Measurements from ENCODE around the gene ADGRA1. TPM values are rescaled to one million over a fixed set of nuclear protein-coding genes. Genes with fewer than 3 reads are reported as not detected.
"Not testable (repeated sequence)": the region's sequence is repeated elsewhere in the genome, so short reads cannot be mapped to it uniquely, and the experiment has no call there.

ADGRA1 gene
- polyA plus RNA-seq, 3 donors = 1.2 to 1.7 (median 1.5) TPM

GRCh38 chr10:133110133-133110532, 22.4 kb downstream of the ADGRA1 start:
- no peak for DNase-seq (ENCODE audit: low read depth in 3 of 3, low spot score in 2 of 3)

DNA sequence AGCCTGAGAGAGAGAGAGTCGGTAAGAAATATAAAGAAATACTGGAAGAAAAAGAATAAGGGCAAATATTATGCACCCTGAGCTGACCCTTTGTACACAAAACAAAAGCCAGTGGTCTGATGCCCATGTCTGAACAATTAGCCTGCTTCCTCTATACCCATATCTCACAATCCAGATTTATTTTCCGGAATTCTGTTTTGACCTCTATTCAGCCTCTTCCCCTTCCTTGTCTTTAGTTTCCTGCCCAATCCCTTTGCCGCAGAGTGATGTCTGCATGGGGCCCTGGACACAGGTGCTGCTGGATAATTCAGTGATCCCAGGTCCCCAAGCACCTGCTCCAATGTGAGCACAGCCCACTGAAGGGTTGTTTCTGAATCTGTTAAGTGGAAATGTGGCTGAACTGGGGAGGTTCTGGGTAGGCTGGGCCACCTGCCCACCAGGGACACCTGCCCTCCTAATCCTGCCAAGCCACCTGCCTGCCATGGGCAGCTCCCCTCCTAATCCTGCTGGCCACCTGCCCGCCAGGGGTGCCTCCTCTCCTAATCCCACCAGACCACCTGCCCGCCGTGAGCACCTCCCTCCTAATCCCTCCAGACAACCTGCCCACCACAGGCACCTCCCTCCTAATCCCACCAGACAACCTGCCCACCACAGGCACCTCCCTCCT, 23.0 kb downstream of the ADGRA1 start:
- no peak for DNase-seq (ENCODE audit: low read depth in 3 of 3, low spot score in 2 of 3)

DNA sequence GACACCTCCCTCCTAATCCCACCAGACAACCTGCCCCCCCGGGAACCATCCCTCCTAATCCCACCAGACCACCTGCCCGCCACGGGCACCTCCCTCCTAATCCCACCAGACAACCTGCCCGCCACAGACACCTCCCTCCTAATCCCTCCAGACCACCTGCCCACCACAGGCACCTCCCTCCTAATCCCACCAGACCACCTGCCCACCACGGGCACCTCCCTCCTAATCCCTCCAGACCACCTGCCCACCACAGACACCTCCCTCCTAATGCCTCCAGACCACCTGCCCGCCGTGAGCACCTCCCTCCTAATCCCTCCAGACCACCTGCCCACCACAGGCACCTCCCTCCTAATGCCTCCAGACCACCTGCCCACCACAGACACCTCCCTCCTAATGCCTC, 23.9 kb downstream of the ADGRA1 start:
- not testable (repeated sequence) for DNase-seq (ENCODE audit: low read depth in 3 of 3, low spot score in 2 of 3)

DNA sequence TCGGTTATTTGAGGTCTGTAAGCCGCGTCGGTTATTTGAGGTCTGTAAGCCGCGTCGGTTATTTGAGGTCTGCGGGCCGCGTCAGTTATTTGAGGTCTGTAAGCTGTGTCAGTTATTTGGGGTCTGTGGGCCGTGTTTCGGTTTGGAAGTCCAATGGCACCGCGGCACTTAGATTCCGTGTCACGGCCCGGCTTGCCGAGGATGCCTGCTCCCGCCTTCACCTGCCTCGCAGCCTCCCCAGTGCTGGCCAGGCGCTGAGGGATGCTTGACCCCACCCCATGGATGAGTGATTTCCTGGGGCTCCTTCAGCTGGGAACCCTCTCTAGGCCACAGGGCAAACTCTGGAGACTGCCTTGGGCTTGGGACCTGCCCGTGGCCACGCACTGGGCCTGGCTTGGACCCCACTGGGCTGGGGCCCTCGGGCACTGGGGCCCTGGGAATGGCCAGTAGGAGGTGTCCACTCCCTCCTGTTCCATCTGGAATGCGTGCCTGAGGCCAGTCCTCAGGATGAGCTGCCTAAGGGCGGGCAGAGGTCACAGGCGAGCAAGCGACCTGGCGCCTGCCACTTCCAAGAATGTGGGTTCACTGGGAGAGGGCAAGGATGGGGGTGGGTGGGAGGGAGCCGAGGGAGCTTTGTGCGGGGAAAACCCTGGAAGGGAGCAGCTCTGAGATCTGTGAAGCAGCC, 25.6 kb downstream of the ADGRA1 start:
- no peak for DNase-seq (ENCODE audit: low read depth in 3 of 3, low spot score in 2 of 3)

DNA sequence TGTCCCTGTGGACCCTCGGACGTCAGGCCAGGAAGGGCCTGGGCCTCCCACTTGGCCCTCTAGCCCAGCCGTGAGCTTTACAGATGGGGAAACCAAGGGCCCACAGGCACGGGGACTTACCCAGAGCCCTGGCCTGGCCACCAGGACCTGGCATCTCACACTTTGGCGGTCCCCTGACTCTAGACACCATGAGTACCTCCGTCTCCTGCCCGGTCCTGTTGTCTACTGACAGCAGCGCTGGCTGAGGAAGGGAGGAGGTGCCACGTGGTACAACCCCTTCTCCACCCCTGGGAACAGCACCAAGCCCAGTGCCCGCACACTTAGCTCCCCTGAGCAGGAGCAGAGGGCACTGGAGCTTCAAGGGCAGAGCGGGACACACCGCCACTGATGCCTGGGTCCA, 26.1 kb downstream of the ADGRA1 start:
- no peak for DNase-seq (ENCODE audit: low read depth in 3 of 3, low spot score in 2 of 3)

DNA sequence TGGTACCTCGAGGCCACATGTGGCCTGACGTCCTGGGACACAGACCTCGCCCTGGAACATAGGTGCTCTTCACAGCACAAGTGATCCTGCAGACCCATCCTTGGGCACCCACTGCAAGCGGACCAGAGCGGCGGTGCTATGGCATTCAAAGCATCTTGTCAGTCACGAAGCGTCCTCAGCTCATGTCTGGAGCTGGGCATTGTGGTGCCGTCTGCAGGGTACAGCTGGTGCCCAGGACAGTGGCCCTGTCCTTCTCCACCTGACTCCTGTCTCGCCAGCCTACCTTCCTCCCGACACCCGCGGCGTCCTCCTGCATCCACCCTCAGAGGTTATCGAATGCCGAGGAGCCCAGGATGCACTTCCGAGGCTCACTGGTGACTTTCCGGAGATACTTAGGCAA, 26.5 kb downstream of the ADGRA1 start:
- DNase-seq (ENCODE audit: low read depth in 3 of 3, low spot score in 2 of 3) = no peak

DNA sequence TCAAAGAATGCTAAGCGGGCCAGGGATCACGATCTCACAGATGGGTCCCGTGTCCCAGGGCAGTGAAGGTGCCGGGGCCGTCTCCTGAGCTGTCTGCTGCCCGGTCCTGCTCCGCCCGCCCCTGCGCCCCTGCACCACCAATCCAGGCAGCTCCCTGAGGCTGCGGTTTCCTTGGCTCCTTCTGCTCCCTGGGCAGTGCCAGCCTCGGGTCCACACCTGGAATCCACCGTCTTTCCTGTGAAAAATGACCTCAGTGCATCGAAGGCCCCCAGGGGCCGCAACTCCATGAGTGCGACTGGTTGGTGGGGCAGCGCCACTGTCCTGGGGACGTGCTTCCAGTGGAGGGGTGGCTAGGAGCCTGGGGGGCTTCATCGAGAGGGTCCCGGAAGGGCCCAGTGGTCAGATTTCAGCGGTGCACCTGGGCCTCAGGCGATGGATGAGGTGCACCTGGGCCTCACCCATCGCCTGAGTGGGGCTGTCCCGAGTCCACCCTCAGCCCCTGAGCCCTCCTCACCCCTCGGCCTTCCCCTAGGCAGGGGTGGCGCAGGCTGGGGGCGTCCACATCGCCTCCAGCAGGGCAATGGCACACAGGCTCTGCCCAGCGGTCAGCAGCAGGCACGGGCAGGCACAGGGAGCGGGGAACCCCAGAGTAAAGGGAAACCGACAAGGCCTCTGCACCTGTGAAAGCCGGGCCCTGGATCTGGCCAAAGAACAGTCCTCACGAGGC, 27.2 kb downstream of the ADGRA1 start:
- DNase-seq (ENCODE audit: low read depth in 3 of 3, low spot score in 2 of 3) = no peak

DNA sequence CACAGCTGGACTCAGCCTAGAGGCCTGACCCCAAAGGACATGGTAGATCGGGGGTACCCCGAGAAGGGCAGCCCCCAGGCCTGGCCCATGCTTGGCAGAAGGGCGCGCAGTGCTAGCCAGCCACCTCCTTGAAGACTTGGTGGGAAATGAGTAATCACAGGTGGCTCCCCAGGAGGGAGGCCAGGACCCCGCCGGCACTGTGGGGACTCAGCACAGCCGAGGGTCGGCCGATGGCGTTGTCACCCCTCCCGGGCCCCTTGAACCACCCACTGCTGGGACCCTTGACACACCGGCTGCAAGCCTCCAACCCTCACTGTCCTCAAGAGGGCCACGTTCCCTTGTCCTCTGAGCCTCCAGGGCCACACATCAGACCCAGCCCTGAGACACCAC, 27.7 kb downstream of the ADGRA1 start:
- DNase-seq (ENCODE audit: low read depth in 3 of 3, low spot score in 2 of 3) = no peak

DNA sequence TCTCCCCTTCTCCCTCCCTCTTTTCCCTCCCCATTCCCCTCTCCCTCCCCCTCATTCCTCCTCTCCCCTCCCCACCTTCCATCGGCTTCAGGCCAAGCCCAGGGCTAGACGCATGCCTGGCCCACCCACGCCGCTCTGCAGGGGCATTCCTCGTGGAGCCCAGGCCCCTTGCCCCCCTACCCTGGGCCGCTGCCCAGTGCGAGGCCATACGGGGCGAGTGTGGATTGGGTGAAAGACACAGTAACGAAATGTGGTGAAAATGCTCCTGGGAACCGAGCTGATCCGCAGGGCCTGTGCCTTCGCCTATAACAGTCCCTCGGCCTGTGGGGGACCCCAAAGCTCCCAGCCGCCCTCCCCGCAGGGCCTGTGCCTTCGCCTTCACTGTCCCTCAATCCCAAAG, 28.3 kb downstream of the ADGRA1 start:
- no peak for DNase-seq (ENCODE audit: low read depth in 3 of 3, low spot score in 2 of 3)

DNA sequence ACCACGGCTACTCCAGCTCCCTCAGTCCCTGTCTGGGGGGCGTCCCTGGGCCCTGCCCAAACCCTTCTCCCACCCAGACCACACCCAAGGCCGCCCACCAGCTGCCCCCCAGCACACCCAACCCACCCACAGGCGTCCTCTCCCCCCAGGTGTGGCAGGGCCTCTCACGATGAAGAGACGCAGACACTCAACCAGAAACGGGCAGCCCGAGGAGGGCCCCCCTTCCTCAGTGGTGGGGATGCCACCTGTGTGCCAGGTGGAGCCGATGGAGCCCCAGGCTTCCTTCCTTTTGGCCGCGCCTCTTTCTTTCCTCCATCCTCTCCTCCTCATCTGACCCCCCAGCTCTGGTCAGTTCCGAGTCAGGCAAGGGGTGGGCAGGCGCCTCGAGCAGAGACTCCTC, 28.7 kb downstream of the ADGRA1 start:
- DNase-seq (ENCODE audit: low read depth in 3 of 3, low spot score in 2 of 3) = no peak

DNA sequence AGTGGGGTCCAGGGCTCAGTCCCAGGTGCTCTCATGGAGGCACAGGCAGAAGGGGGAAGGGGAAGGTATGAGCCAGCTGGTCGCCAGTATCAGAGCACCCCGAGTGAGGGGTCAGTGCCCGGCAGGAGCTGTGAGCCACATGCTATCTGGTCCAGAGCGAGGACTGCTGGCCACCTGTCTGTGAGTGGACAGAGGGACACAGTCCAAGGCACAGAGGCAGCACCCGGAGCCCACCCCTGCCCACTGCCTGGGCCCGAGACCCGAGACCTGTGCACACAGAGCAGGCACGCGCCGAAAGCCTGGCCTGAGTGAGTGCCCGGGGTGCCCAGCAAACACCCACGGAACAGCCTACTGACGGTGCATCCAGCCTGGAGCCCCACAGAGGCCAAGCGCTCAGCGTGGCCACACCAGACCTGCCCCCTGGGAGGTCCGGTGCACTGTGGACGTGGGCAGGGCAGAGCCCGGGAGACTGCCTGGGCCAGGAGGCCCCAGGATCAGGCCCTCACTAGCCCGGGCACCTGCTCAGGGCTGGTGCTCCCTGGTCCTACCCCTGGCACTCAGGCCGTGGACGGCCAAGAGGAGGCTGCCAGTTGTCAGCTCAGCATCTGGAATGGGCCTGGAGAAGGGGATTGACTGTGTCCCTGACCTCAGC, 29.4 kb downstream of the ADGRA1 start:
- no peak for DNase-seq (ENCODE audit: low read depth in 3 of 3, low spot score in 2 of 3)

- DNase-seq (ENCODE audit: low read depth in 3 of 3, low spot score in 2 of 3) = no peak
Measured at GRCh38 chr10:133117688-133118071, 30.0 kb downstream of the ADGRA1 start.

GRCh38 chr10:133121479-133121878, 33.8 kb downstream of the ADGRA1 start:
- DNase-seq (ENCODE audit: low read depth in 3 of 3, low spot score in 2 of 3) = no peak

GRCh38 chr10:133122171-133122935, 34.6 kb downstream of the ADGRA1 start:
- DNase-seq (ENCODE audit: low read depth in 3 of 3, low spot score in 2 of 3) = no peak

- DNase-seq (ENCODE audit: low read depth in 3 of 3, low spot score in 2 of 3) = no peak
Measured at GRCh38 chr10:133123050-133123745, 35.5 kb downstream of the ADGRA1 start.

- no peak for DNase-seq (ENCODE audit: low read depth in 3 of 3, low spot score in 2 of 3)
Measured at GRCh38 chr10:133123746-133124356, 36.1 kb downstream of the ADGRA1 start.

DNA sequence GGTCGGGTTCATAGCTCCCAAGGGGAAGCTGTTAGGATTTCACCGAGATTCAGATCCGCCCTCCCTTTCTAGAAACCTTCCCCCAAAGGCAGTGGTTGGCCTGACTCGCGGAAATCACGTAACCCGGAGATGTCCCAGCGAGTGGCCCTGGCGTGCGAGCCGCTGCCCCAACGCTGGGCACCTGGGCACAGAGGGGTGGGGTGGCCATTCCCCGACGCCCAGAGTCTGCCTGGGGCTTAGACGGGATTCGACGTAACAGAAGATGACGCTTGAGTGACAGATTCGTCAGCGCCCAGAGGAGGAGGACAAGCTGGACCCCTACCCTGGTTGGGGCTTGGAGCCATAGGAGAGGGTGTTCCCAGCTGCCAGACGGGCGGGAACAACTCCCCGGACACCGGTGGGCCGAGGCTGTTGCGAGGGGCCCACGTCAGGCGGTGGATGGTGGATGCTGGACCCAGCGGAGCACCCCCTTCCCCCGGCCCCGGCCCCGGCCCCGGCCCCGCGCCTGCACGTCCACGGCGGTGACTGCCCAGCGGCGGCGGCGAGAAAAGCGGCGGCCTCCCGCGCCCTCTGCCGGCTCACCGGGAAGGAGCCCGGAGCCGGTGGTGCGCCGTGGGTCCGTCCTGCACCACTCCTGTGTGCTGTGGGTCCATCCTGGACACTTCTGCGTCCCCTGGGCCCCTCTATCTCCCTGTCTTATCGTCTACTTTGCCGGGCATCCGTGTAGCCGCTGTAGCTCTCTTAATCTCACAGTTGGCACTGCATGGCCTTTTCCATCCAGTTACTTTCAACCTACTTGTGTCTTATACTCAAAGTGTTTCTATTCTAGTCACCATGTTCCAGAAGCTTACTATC, 36.9 kb downstream of the ADGRA1 start:
- DNase-seq (ENCODE audit: low read depth in 3 of 3, low spot score in 2 of 3) = no peak

- DNase-seq (ENCODE audit: low read depth in 3 of 3, low spot score in 2 of 3) = no peak
Measured at GRCh38 chr10:133125901-133126300, 38.2 kb downstream of the ADGRA1 start.
